Retinal pigment epithelial cell (primary cell): ENCODE results near the gene SLC23A1.
"Not testable (repeated sequence)": the region's sequence is repeated elsewhere in the genome, so short reads cannot be mapped to it uniquely, and the experiment has no call there.

Experiments used
- DNase-seq: peaks from one replicate; pipeline ENCODE4 v3.0.0-alpha.2; 2010; ENCODE audit warnings: low read depth
- H3K4me3 ChIP-seq: 2 replicates; pipeline ENCODE4 v1.5.1; 2011; ENCODE audit warnings: mild to moderate bottlenecking, low read length, control low read depth, moderate library complexity
- CTCF ChIP-seq: conservative IDR thresholded peaks from 2 replicates; pipeline ENCODE4 v1.5.1; 2011; ENCODE audit warnings: low read depth, low read length, control low read depth, inconsistent platforms

The SLC23A1 gene

GRCh38 chr5:139361835-139362429, 21.2 kb downstream of the SLC23A1 start:
- no peak for DNase-seq
- H3K4me3 ChIP-seq = no peak overlapping the region
- no peak for TF ChIP-seq CTCF

- no peak overlapping the region for H3K4me3 ChIP-seq
- no peak for DNase-seq
- TF ChIP-seq CTCF = no peak
Measured at GRCh38 chr5:139360384-139360783, 22.7 kb downstream of the SLC23A1 start.

- no peak for TF ChIP-seq CTCF
- no peak for DNase-seq
- H3K4me3 ChIP-seq = no peak overlapping the region
Measured at GRCh38 chr5:139358064-139358463, 25.0 kb downstream of the SLC23A1 start.

- not testable (repeated sequence) for DNase-seq, H3K4me3 ChIP-seq
Measured at GRCh38 chr5:139355900-139356299, 27.2 kb downstream of the SLC23A1 start.

- TF ChIP-seq CTCF = no peak
- H3K4me3 ChIP-seq = no peak overlapping the region
- DNase-seq = no peak
Measured at GRCh38 chr5:139354186-139354585, 28.9 kb downstream of the SLC23A1 start.

GRCh38 chr5:139347863-139348262, 35.2 kb downstream of the SLC23A1 start:
- DNase-seq, H3K4me3 ChIP-seq: not testable (repeated sequence)

GRCh38 chr5:139345442-139345841, 37.7 kb downstream of the SLC23A1 start:
- not testable (repeated sequence) for DNase-seq

GRCh38 chr5:139344177-139344576, 38.9 kb downstream of the SLC23A1 start:
- H3K4me3 ChIP-seq = no peak overlapping the region
- no peak for DNase-seq
- TF ChIP-seq CTCF = no peak

More at GRCh38 chr5:139345442-139345841, 37.7 kb downstream of the SLC23A1 start:
- H3K4me3 ChIP-seq = not testable (repeated sequence)

GRCh38 chr5:139343476-139343875, 39.6 kb downstream of the SLC23A1 start:
- no peak for DNase-seq
- no peak for TF ChIP-seq CTCF
- peak overlapping the region; percentile 97 for H3K4me3 ChIP-seq
